ENCODE data around the gene PDCD4. TPM values are rescaled to one million over a fixed set of nuclear protein-coding genes. Genes with fewer than 3 reads are reported as not detected.

PDCD4 gene
- total and polyA plus RNA-seq, 2 of the 13 experiments (the other 11 are each of a cell fraction or from before 2014, with no cell fraction given), result 22.8 to 56.2 TPM

- TF ChIP-seq TFAP4 (IDR thresholded peaks at IDR 0.05; ENCODE audit: borderline replicate concordance, low read depth) (peak; percentile 48; the same call in 1 of the 2 replicates), EED (CRISPR knock-in tag; IDR thresholded peaks at IDR 0.05) (no peak), ZNF878 (CRISPR knock-in tag; IDR thresholded peaks at IDR 0.05) (no peak), ZNF292 (CRISPR knock-in tag; IDR thresholded peaks at IDR 0.05; ENCODE audit: borderline replicate concordance, low read depth) (peak; percentile 74; the same call in 1 of the 2 replicates), ZSCAN30 (CRISPR knock-in tag; IDR thresholded peaks at IDR 0.05) (no peak), FOXO1 (CRISPR knock-in tag; IDR thresholded peaks at IDR 0.05) (peak; percentile 67; the same call in 1 of the 2 replicates), BRCA1 (CRISPR knock-in tag; IDR thresholded peaks at IDR 0.05) (no peak; the same call in 1 of the 2 replicates), HDAC1 (CRISPR knock-in tag; IDR thresholded peaks at IDR 0.05) (peak; percentile 79), ZNF773 (CRISPR knock-in tag; IDR thresholded peaks at IDR 0.05; ENCODE audit: borderline replicate concordance) (no peak), ZNF235 (CRISPR knock-in tag; IDR thresholded peaks at IDR 0.05; ENCODE audit: borderline replicate concordance) (no peak), XBP1 (CRISPR knock-in tag; IDR thresholded peaks at IDR 0.05) (no peak), ZNF17 (CRISPR knock-in tag; IDR thresholded peaks at IDR 0.05) (no peak), KAT8 (CRISPR knock-in tag; IDR thresholded peaks at IDR 0.05) (peak; percentile 60), NFIB (CRISPR knock-in tag; IDR thresholded peaks at IDR 0.05; ENCODE audit: borderline replicate concordance) (no peak), SOX6 (IDR thresholded peaks at IDR 0.05) (no peak), SOX6 (CRISPR knock-in tag; IDR thresholded peaks at IDR 0.05) (peak; percentile 91), HHEX (CRISPR knock-in tag; IDR thresholded peaks at IDR 0.05) (peak; percentile 17; the same call in 1 of the 2 replicates), AGO1 (IDR thresholded peaks at IDR 0.05; ENCODE audit: low read depth, low read length, poor library complexity, severe bottlenecking) (no peak), ZNF607 (CRISPR knock-in tag; IDR thresholded peaks at IDR 0.05; ENCODE audit: borderline replicate concordance) (no peak), FIP1L1 (IDR thresholded peaks at IDR 0.05; ENCODE audit: borderline replicate concordance, insufficient read depth, low read depth, low read length) (no peak), ZNF792 (CRISPR knock-in tag; IDR thresholded peaks at IDR 0.05) (0 out of 2 replicates have a peak, but pooled peaks have one; percentile 14), KDM2A (CRISPR knock-in tag; IDR thresholded peaks at IDR 0.05; ENCODE audit: borderline replicate concordance, low read depth) (no peak; the same call in 1 of the 2 replicates), HOXD1 (CRISPR knock-in tag; IDR thresholded peaks at IDR 0.05) (peak; percentile 49; the same call in 1 of the 2 replicates), FOSL2 (CRISPR knock-in tag; IDR thresholded peaks at IDR 0.05) (0 out of 2 replicates have a peak, but pooled peaks have one; percentile 15), DNMT1 (CRISPR knock-in tag; IDR thresholded peaks at IDR 0.05) (no peak), TOPORS (CRISPR knock-in tag; IDR thresholded peaks at IDR 0.05) (peak; percentile 63; the same call in 1 of the 2 replicates), BCL6 (CRISPR knock-in tag; IDR thresholded peaks at IDR 0.05) (peak; percentile 80)
- TF ChIP-seq, protein P1, sequence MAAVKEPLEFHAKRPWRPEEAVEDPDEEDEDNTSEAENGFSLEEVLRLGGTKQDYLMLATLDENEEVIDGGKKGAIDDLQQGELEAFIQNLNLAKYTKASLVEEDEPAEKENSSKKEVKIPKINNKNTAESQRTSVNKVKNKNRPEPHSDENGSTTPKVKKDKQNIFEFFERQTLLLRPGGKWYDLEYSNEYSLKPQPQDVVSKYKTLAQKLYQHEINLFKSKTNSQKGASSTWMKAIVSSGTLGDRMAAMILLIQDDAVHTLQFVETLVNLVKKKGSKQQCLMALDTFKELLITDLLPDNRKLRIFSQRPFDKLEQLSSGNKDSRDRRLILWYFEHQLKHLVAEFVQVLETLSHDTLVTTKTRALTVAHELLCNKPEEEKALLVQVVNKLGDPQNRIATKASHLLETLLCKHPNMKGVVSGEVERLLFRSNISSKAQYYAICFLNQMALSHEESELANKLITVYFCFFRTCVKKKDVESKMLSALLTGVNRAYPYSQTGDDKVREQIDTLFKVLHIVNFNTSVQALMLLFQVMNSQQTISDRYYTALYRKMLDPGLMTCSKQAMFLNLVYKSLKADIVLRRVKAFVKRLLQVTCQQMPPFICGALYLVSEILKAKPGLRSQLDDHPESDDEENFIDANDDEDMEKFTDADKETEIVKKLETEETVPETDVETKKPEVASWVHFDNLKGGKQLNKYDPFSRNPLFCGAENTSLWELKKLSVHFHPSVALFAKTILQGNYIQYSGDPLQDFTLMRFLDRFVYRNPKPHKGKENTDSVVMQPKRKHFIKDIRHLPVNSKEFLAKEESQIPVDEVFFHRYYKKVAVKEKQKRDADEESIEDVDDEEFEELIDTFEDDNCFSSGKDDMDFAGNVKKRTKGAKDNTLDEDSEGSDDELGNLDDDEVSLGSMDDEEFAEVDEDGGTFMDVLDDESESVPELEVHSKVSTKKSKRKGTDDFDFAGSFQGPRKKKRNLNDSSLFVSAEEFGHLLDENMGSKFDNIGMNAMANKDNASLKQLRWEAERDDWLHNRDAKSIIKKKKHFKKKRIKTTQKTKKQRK (IDR thresholded peaks at IDR 0.05; ENCODE audit: low read length), result no peak
Measured at GRCh38 chr10:110840225-110840922, 31.4 kb upstream of the PDCD4 start (continued).
